GM12801 (cell line): ENCODE data around the gene WWP2.

Experiments
- TF ChIP-seq, protein P1 (sequence below): IDR thresholded peaks from one replicate; pipeline ENCODE4 v1.5.1; 2011; ENCODE audit warnings: control low read depth; ENCODE audit not compliant: insufficient read length; ENCODE audit errors: extremely low read depth

The WWP2 gene

DNA sequence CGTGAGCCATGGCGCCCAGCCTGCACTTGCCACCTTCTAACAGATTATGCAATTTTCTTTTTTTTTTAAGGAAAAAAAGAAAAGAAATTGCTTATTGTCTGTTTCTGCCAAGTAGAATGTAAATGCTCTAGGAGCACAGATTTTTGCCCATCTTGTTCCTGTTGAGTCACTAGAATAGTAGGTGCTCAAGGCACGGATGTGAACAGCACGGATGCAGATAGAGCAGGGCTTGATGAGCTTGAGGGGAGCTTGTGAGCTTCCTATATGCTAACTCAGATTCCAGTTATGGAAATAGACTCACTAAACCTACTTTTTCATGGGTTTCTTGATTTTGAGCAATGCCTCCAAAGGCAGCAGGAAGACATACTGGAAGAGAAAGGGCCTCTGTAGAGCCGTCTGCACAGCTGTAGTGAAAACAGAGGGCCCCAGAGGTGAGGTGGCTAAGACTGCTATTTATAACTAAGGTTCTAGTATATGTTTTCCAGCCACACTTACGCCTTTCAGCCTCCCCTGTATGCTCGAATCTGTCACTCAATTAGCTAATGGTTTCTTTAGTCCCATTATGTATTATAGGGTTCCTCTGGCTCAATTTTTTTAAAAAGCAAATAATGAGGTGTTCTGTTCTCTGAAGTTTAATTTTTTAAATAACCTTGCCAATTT is 72.8 kb downstream of the WWP2 start:
- TF ChIP-seq, protein P1, sequence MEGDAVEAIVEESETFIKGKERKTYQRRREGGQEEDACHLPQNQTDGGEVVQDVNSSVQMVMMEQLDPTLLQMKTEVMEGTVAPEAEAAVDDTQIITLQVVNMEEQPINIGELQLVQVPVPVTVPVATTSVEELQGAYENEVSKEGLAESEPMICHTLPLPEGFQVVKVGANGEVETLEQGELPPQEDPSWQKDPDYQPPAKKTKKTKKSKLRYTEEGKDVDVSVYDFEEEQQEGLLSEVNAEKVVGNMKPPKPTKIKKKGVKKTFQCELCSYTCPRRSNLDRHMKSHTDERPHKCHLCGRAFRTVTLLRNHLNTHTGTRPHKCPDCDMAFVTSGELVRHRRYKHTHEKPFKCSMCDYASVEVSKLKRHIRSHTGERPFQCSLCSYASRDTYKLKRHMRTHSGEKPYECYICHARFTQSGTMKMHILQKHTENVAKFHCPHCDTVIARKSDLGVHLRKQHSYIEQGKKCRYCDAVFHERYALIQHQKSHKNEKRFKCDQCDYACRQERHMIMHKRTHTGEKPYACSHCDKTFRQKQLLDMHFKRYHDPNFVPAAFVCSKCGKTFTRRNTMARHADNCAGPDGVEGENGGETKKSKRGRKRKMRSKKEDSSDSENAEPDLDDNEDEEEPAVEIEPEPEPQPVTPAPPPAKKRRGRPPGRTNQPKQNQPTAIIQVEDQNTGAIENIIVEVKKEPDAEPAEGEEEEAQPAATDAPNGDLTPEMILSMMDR = no peak

- TF ChIP-seq, protein P1 = no peak
These were observed 74.1 kb downstream of the WWP2 start for GRCh38 chr16:69836257-69836656.

DNA sequence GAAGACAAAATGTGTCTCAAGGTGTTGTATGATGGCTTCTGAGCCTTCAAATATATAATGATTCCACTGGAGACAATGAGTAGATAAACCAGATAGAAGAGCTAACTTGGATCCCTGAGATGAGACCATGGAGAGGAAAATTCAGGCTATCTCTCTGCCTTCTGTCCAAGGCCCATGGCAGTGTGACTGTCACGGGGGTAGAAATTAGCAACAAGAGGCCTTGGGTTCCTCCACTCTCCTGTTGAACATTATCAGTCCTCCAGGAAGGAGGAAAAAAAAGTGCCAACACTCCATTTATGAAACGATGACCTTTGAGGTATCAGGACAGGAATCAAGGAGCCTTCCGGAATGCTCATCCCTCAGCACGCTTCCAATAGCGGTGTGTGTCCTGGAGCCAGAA is 75.2 kb downstream of the WWP2 start:
- TF ChIP-seq, protein P1 = no peak

DNA sequence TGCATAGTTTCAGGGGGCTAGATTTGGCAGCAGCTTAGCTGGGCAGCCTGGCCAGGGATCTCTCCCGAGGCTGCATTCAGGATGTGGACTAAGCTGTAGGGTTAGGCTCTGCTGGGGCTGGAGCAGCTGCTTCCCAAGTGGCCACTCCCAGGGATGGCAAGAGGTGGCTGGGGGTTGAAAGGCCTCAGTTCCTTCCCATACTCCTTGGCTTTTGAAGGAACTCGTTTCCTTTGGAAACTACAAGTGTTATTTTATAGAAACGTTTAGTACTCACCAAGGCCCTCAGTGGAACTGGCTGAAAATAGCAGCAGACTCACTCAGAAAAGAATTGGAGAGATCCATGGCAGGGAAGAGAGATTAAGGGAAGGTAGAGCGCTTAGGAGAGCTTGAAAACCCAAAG is 76.4 kb downstream of the WWP2 start:
- TF ChIP-seq, protein P1 = no peak

DNA sequence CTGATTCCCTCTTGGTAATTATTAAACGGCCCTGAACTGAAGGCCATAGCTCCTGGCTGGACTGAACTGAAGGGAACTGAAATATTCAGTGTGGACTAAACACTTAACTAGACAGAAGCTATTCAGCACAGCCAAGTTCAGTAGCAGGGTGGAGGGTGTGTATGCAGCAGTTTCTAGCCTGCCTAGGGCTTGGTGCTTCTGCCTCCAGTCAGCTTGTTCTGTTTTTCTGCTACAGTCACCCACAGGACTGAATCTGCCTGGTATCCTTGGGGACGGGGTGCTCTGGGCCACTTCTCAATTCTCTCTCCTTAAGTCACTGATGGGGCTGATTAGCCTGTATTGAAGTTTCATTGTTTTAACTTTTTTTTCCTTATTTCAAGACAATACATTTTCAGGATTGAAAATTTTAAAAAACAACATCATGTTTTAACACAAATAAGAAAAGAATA is 77.1 kb downstream of the WWP2 start:
- TF ChIP-seq, protein P1 = no peak

DNA sequence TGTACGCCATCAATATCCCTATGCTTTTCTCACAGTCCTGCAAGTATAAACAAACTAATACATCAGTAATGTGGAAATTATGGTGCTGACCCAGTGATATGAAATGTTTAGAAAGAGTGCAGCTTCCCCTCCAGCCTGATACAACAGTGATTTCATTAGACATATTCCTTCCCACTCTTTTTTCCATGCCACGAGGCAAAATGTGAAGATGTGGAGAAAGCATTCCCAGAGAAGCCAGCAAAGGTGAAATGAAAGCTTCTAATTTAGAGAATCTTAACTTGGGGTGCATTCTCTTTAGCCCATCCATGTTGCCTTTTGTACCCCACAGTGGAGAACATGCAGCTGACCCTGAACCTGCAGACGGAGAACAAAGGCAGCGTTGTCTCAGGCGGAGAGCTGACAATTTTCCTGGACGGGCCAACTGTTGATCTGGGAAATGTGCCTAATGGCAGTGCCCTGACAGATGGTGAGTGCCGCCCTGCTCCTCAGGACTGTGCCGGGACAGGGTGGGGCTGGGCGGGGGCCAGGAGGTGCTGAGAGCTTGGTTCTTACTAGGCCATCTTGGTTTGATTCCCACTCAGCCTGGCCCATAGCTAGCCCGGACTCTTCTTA is 77.8 kb downstream of the WWP2 start:
- TF ChIP-seq, protein P1 = no peak

GRCh38 chr16:69840975-69841374 is 78.8 kb downstream of the WWP2 start:
- TF ChIP-seq, protein P1 = no peak
